GM10847 (cell line): ENCODE data around the gene SEMA6B.

Source experiments
- POLR2A ChIP-seq: IDR thresholded peaks from 2 replicates; pipeline ENCODE4 v1.6.1; 2011; ENCODE audit not compliant: insufficient read length; ENCODE audit errors: extremely low read depth

Gene SEMA6B

GRCh38 chr19:4592445-4592844 is 33.0 kb upstream of the SEMA6B start:
- no peak for TF ChIP-seq POLR2A

- TF ChIP-seq POLR2A, result no peak
Measured at GRCh38 chr19:4591320-4591719, 31.8 kb upstream of the SEMA6B start.

- TF ChIP-seq POLR2A, result no peak
Measured at GRCh38 chr19:4590559-4590958, 31.1 kb upstream of the SEMA6B start.

- no peak for TF ChIP-seq POLR2A
Measured at GRCh38 chr19:4589579-4590410, 30.3 kb upstream of the SEMA6B start.

- no peak for TF ChIP-seq POLR2A
Measured at GRCh38 chr19:4588291-4588761, 28.8 kb upstream of the SEMA6B start.

GRCh38 chr19:4587527-4587926 is 28.0 kb upstream of the SEMA6B start:
- no peak for TF ChIP-seq POLR2A

GRCh38 chr19:4586691-4587090 is 27.2 kb upstream of the SEMA6B start:
- no peak for TF ChIP-seq POLR2A

- no peak for TF ChIP-seq POLR2A
Measured at GRCh38 chr19:4586245-4586644, 26.8 kb upstream of the SEMA6B start.

- TF ChIP-seq POLR2A, result no peak
Measured at GRCh38 chr19:4585556-4585955, 26.1 kb upstream of the SEMA6B start.

- no peak for TF ChIP-seq POLR2A
Measured at GRCh38 chr19:4584670-4585460, 25.4 kb upstream of the SEMA6B start.

- no peak for TF ChIP-seq POLR2A
Measured at GRCh38 chr19:4583961-4584669, 24.6 kb upstream of the SEMA6B start.

- TF ChIP-seq POLR2A, result no peak
Measured at GRCh38 chr19:4582980-4583842, 23.7 kb upstream of the SEMA6B start.

GRCh38 chr19:4581666-4582553 is 22.4 kb upstream of the SEMA6B start:
- TF ChIP-seq POLR2A, result no peak
